DND-41 (cell line): ENCODE results near the gene UBD.

ENCODE experiments used
- ATAC-seq: fragments of 200-7000 bp; cut with Tn5 transposase; 3 replicates; pipeline ENCODE4 v1.9.1; 2021; ENCODE audit warnings: low read depth; ENCODE audit not compliant: insufficient read depth
- DNase-seq: peaks from one replicate; pipeline ENCODE4 v3.0.0-alpha.2; 2020
- H2AFZ ChIP-seq: 2 replicates; pipeline ENCODE4 v1.6.0; 2012; ENCODE audit warnings: low read depth, low read length
- H3K27ac ChIP-seq: 2 replicates; pipeline ENCODE4 v1.5.1; 2012; ENCODE audit warnings: low read length, inconsistent platforms
- H3K27me3 ChIP-seq: fragments of 200-600 bp; sonication (generic); 2 replicates; pipeline ENCODE4 v1.6.0; 2012; ENCODE audit warnings: low read length, mild to moderate bottlenecking, inconsistent platforms; ENCODE audit not compliant: insufficient read depth, poor library complexity
- H3K36me3 ChIP-seq: 2 replicates; pipeline ENCODE4 v1.5.1; 2012; ENCODE audit warnings: low read length, inconsistent platforms; ENCODE audit not compliant: insufficient read depth
- H3K4me1 ChIP-seq: 2 replicates; pipeline ENCODE4 v1.5.1; 2012; ENCODE audit warnings: mild to moderate bottlenecking, low read length; ENCODE audit not compliant: insufficient read depth
- H3K4me2 ChIP-seq: 2 replicates; pipeline ENCODE4 v1.6.0; 2012; ENCODE audit warnings: mild to moderate bottlenecking, moderate library complexity, low read length, inconsistent platforms; ENCODE audit not compliant: insufficient read depth
- H3K4me3 ChIP-seq, 2 experiments: fragments of 200-600 bp in 1 of 2; shearing (Covaris generic) in 1 of 2; 2 replicates each; pipeline ENCODE4 v1.5.1; 2012 to 2016; ENCODE audit warnings: inconsistent platforms in 2 of 2, low read length in 2 of 2, mild to moderate bottlenecking in 2 of 2, low read depth in 1 of 2, moderate library complexity in 1 of 2
- H3K79me2 ChIP-seq: 2 replicates; pipeline ENCODE4 v1.6.0; 2012; ENCODE audit warnings: low read length, inconsistent platforms; ENCODE audit not compliant: insufficient read depth
- H3K9ac ChIP-seq: 2 replicates; pipeline ENCODE4 v1.6.0; 2012; ENCODE audit warnings: low read depth, mild to moderate bottlenecking, inconsistent platforms, low read length, moderate library complexity
- H3K9me3 ChIP-seq: 2 replicates; pipeline ENCODE4 v1.5.1; 2012; ENCODE audit warnings: low read length, moderate library complexity, mild to moderate bottlenecking, inconsistent platforms; ENCODE audit not compliant: insufficient read depth, severe bottlenecking
- H4K20me1 ChIP-seq: 2 replicates; pipeline ENCODE4 v1.6.0; 2012; ENCODE audit warnings: low read length; ENCODE audit not compliant: insufficient read depth
- CTCF ChIP-seq: IDR thresholded peaks from 2 replicates; pipeline ENCODE4 v1.5.1; 2012; ENCODE audit warnings: borderline replicate concordance, low read length, moderate library complexity, mild to moderate bottlenecking; ENCODE audit not compliant: poor library complexity, severe bottlenecking; ENCODE audit errors: extremely low read depth
- EZH2 ChIP-seq: IDR thresholded peaks from 3 replicates; pipeline ENCODE4 v1.6.1; 2012; ENCODE audit warnings: borderline replicate concordance, low read depth, mild to moderate bottlenecking, moderate library complexity, low read length, inconsistent platforms; ENCODE audit not compliant: severe bottlenecking

Gene UBD

DNA sequence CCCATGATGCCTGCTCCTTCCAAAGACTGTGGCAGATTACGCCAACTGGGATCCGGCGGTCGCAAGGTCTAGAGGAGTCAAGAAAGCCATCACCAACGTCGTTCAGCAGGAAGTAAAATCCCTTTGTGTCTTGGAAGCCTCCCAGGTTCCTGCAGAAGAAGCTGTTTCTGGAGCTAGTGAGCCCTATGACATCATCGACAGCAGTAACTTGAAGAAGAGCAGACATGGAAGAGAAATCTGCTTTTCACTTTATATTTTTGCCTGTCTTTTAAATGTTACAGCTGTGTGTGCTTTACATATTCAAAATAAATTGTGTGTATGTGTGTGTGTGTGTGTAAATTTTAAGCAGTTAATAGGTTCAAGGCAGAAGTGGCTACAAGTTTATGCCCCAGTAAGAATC, 18.0 kb upstream of the UBD start:
- peaks cover 13% of the 10 kb centered on the region for H3K27me3 ChIP-seq
- H3K9ac ChIP-seq: no peak overlapping the region
- TF ChIP-seq CTCF (no peak), EZH2 (no peak)
- no peak overlapping the region for H3K4me2 ChIP-seq
- no peaks in the 10 kb centered on the region for H3K79me2 ChIP-seq
- no peak overlapping the region for H3K4me3 ChIP-seq
- ATAC-seq (no peak), DNase-seq (no peak)
- no peak overlapping the region for H3K27ac ChIP-seq
- H4K20me1 ChIP-seq: no peaks in the 10 kb centered on the region
- H2AFZ ChIP-seq: no peak overlapping the region
- H3K4me1 ChIP-seq: no peaks in the 10 kb centered on the region
- H3K9me3 ChIP-seq: no peaks in the 10 kb centered on the region
- H3K36me3 ChIP-seq: no peaks in the 10 kb centered on the region

DNA sequence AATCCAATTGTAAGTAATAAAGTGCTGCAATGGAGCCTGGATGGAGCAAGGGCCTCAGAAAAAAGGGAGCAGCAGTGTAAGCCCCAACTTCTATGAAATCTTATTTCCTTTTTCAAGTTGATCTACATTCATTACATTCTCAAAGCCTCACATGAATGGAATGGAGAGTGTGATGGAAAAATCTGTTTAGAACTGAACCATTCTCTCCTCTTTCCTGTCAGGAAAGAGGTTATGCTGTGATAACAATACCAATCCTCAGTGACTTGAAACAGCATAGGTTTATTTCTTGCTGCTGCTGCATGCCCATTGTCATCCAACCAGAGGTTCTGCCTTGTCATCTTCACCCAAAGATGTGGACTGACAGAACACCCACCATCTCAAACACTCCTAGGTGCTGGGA, 16.5 kb upstream of the UBD start:
- TF ChIP-seq EZH2 (no peak), CTCF (no peak)
- Histone ChIP-seq H3K27ac (no peak overlapping the region), H3K79me2 (no peaks in the 10 kb centered on the region), H3K4me2 (no peak overlapping the region), H3K4me3 (no peak overlapping the region), H3K9ac (no peak overlapping the region), H2AFZ (no peak overlapping the region), H3K4me1 (no peaks in the 10 kb centered on the region), H3K9me3 (no peaks in the 10 kb centered on the region), H3K27me3 (peaks cover 20% of the 10 kb centered on the region), H3K36me3 (no peaks in the 10 kb centered on the region), H4K20me1 (no peaks in the 10 kb centered on the region)
- DNase-seq: no peak
- no peak for ATAC-seq

GRCh38 chr6:29567991-29568390, 8.5 kb upstream of the UBD start:
- Histone ChIP-seq H3K27ac (no peak overlapping the region), H3K4me3 (no peak overlapping the region), H3K4me1 (no peaks in the 10 kb centered on the region), H3K4me2 (no peak overlapping the region), H3K36me3 (no peaks in the 10 kb centered on the region), H3K9ac (no peak overlapping the region), H4K20me1 (no peaks in the 10 kb centered on the region), H3K79me2 (no peaks in the 10 kb centered on the region), H3K9me3 (no peaks in the 10 kb centered on the region), H2AFZ (no peak overlapping the region), H3K27me3 (peaks cover 8% of the 10 kb centered on the region)
- DNase-seq: no peak
- no peak for ATAC-seq
- TF ChIP-seq CTCF: no peak
- TF ChIP-seq EZH2: no peak

GRCh38 chr6:29567541-29567940, 8.0 kb upstream of the UBD start:
- H3K4me2 ChIP-seq: no peak overlapping the region
- TF ChIP-seq EZH2 (no peak), CTCF (no peak)
- H3K4me3 ChIP-seq: no peak overlapping the region

More at GRCh38 chr6:29567541-29567940, 8.0 kb upstream of the UBD start:
- DNase-seq (no peak), ATAC-seq (no peak)
- H3K27ac ChIP-seq: no peak overlapping the region
- no peaks in the 10 kb centered on the region for H4K20me1 ChIP-seq
- H2AFZ ChIP-seq: no peak overlapping the region
- H3K9ac ChIP-seq: no peak overlapping the region
- no peaks in the 10 kb centered on the region for H3K79me2 ChIP-seq
- no peaks in the 10 kb centered on the region for H3K4me1 ChIP-seq
- no peaks in the 10 kb centered on the region for H3K9me3 ChIP-seq
- peaks cover 7% of the 10 kb centered on the region for H3K27me3 ChIP-seq
- no peaks in the 10 kb centered on the region for H3K36me3 ChIP-seq
